ENCODE data around the gene B3GALNT2.

Gene B3GALNT2

DNA sequence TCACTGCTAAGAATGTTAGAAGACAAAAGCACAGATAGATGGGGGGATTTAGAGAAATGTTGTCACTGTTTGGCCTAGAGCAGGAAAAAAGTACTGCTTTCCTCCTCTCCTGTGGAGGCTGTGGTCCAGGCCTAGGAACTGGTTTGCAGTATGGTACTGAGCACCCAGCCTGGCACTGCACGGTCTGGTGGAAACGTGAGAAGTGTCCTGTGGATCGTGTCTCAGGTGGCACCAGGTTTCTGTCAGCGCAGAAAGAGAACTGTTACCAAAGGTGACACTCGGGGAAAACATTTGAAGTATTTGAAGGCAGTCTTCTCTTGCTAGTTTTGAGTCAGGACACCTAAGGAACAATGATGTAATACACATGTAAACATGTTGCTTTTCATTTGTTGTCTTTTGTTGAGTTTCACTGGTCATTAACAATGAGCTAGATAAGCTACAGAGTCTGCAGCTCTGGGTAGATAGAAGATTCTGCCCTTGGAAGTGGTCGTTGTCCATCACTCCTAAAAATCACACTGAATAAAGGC, 63.0 kb downstream of the B3GALNT2 start:
- H3K36me3 ChIP-seq = peaks cover 97% of the 10 kb centered on the region
- no peak overlapping the region for H3K4me3 ChIP-seq (ENCODE audit: low read depth, low read length)
- TF ChIP-seq, protein P1, sequence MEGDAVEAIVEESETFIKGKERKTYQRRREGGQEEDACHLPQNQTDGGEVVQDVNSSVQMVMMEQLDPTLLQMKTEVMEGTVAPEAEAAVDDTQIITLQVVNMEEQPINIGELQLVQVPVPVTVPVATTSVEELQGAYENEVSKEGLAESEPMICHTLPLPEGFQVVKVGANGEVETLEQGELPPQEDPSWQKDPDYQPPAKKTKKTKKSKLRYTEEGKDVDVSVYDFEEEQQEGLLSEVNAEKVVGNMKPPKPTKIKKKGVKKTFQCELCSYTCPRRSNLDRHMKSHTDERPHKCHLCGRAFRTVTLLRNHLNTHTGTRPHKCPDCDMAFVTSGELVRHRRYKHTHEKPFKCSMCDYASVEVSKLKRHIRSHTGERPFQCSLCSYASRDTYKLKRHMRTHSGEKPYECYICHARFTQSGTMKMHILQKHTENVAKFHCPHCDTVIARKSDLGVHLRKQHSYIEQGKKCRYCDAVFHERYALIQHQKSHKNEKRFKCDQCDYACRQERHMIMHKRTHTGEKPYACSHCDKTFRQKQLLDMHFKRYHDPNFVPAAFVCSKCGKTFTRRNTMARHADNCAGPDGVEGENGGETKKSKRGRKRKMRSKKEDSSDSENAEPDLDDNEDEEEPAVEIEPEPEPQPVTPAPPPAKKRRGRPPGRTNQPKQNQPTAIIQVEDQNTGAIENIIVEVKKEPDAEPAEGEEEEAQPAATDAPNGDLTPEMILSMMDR (IDR thresholded peaks at IDR 0.05; ENCODE audit: low read depth, low read length) = no peak
- no peaks in the 10 kb centered on the region for H3K27me3 ChIP-seq (ENCODE audit: insufficient read depth, low read depth, severe bottlenecking)
- DNase-seq = no peak
- H3K27ac ChIP-seq = no peak overlapping the region
- H3K9me3 ChIP-seq (ENCODE audit: severe bottlenecking) = no peaks in the 10 kb centered on the region

- peaks cover 63% of the 10 kb centered on the region for H3K36me3 ChIP-seq
- no peak overlapping the region for H3K27ac ChIP-seq
- TF ChIP-seq, protein P1 (IDR thresholded peaks at IDR 0.05; ENCODE audit: low read depth, low read length) = peak; percentile 49
- H3K4me3 ChIP-seq (ENCODE audit: low read depth, low read length) = no peak overlapping the region
- peak; percentile 54 for DNase-seq
- H3K27me3 ChIP-seq (ENCODE audit: insufficient read depth, low read depth, severe bottlenecking) = no peaks in the 10 kb centered on the region
- H3K9me3 ChIP-seq (ENCODE audit: severe bottlenecking) = no peaks in the 10 kb centered on the region
Measured at GRCh38 chr1:235434001-235434400, 70.3 kb downstream of the B3GALNT2 start.

DNA sequence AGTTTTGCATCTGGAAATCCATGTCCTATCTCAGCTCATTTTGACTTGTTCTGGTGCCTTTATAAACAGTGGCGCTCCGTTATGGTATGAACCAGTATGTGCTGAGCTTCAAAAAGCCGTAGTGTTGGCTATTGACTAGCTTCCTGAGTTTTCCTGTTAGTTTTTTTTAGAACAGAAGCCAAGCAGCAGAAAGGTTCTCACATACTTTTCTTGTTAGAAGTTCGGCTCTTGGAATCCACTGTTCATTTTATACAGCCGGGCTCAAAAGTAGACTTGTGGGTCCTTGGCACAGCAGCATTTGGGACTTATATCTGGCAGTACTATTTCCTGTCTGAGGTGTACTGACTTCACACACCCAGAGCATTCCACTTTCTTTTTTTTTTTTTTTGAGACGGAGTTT, 73.3 kb downstream of the B3GALNT2 start:
- H3K27ac ChIP-seq = no peak overlapping the region
- no peaks in the 10 kb centered on the region for H3K27me3 ChIP-seq (ENCODE audit: insufficient read depth, low read depth, severe bottlenecking)
- no peak for DNase-seq
- H3K4me3 ChIP-seq (ENCODE audit: low read depth, low read length) = no peak overlapping the region
- peaks cover 42% of the 10 kb centered on the region for H3K36me3 ChIP-seq
- TF ChIP-seq, protein P1 (IDR thresholded peaks at IDR 0.05; ENCODE audit: low read depth, low read length) = no peak
- no peaks in the 10 kb centered on the region for H3K9me3 ChIP-seq (ENCODE audit: severe bottlenecking)

GRCh38 chr1:235429143-235429542, 75.1 kb downstream of the B3GALNT2 start:
- Histone ChIP-seq H3K4me3 (ENCODE audit: low read depth, low read length) (no peak overlapping the region), H3K27ac (no peak overlapping the region), H3K27me3 (ENCODE audit: insufficient read depth, low read depth, severe bottlenecking) (no peaks in the 10 kb centered on the region), H3K9me3 (ENCODE audit: severe bottlenecking) (no peaks in the 10 kb centered on the region), H3K36me3 (peaks cover 28% of the 10 kb centered on the region)
- DNase-seq = no peak
- TF ChIP-seq, protein P1 (IDR thresholded peaks at IDR 0.05; ENCODE audit: low read depth, low read length) = no peak

DNA sequence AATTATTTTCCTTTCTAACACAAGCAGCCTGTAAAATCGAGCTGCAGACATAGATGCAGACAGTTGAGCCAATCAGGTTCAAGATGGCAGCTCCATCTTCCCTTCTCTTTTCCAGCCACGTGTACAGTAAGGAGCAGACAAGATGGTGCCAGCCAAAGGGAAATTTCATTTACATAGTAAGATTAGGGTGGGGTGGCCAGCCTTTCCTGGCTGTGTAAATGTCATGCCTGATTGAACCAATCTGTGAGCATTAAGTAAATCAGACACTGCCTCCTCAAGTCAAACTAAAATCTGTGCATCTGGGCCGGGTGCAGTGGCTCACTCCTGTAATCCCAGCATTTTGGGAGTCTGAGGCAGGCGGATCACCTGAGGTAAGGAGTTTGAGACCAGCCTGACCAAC, 76.8 kb downstream of the B3GALNT2 start:
- DNase-seq = no peak
- Histone ChIP-seq H3K27me3 (ENCODE audit: insufficient read depth, low read depth, severe bottlenecking) (no peaks in the 10 kb centered on the region), H3K27ac (no peak overlapping the region), H3K9me3 (ENCODE audit: severe bottlenecking) (no peaks in the 10 kb centered on the region), H3K4me3 (ENCODE audit: low read depth, low read length) (no peak overlapping the region), H3K36me3 (peaks cover 17% of the 10 kb centered on the region)
- TF ChIP-seq, protein P1 (IDR thresholded peaks at IDR 0.05; ENCODE audit: low read depth, low read length) = no peak

- no peaks in the 10 kb centered on the region for H3K27me3 ChIP-seq (ENCODE audit: insufficient read depth, low read depth, severe bottlenecking)
- no peak overlapping the region for H3K27ac ChIP-seq
- peaks cover 17% of the 10 kb centered on the region for H3K36me3 ChIP-seq
- no peaks in the 10 kb centered on the region for H3K9me3 ChIP-seq (ENCODE audit: severe bottlenecking)
- DNase-seq = no peak
- no peak overlapping the region for H3K4me3 ChIP-seq (ENCODE audit: low read depth, low read length)
- TF ChIP-seq, protein P1 (IDR thresholded peaks at IDR 0.05; ENCODE audit: low read depth, low read length) = no peak
Measured at GRCh38 chr1:235426680-235427079, 77.6 kb downstream of the B3GALNT2 start.

Data from WERI-Rb-1 (cell line).